Activated T-cell treated with anti-CD3 and anti-CD28 coated beads for 1 hour (primary cell): ENCODE measurements around the gene TOM1L2.

ENCODE experiments used
- DNase-seq: peaks from one replicate; pipeline ENCODE4 v3.0.0-alpha.2; 2020; ENCODE audit warnings: low read depth

The TOM1L2 gene

DNA sequence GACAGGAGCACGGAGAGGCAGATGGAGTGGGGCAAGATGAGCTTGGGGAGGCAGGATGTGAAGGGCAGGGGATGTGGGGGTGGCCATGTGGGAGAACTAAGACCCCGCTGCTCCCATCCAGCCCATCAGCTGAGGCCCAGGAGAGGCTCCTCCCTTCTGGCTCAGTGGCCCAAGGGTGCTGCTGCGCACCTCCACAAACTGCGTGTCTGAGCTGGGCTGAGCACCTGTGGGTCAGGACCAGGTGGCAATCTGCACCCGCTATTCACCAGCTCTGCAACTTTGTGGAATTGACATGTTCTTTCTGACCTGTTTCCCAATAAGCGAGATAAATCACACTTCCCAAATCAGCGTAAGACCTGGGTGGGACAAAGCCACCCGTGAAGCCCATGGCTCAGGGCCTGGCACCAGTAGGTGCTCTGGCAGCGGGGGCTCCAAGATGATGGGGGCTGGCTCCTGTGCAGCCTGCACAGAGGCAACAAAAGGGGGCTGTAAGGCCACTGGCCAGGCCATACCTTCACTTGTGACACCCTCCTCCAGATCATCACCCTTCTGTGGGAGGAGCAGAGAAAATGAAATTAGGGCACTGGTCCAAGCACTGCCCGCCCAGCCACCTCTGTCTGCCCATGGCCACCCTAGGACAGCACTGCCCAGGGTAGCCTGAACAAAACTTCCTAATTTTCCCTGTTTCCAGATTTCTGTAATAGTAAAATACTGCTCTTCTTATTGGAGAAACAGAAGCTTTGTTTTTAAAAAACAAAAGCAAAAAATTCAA lies 123.7 kb downstream of the TOM1L2 start:
- DNase-seq, result no peak

GRCh38 chr17:17847726-17848125 lies 124.5 kb downstream of the TOM1L2 start:
- DNase-seq, result no peak

DNA sequence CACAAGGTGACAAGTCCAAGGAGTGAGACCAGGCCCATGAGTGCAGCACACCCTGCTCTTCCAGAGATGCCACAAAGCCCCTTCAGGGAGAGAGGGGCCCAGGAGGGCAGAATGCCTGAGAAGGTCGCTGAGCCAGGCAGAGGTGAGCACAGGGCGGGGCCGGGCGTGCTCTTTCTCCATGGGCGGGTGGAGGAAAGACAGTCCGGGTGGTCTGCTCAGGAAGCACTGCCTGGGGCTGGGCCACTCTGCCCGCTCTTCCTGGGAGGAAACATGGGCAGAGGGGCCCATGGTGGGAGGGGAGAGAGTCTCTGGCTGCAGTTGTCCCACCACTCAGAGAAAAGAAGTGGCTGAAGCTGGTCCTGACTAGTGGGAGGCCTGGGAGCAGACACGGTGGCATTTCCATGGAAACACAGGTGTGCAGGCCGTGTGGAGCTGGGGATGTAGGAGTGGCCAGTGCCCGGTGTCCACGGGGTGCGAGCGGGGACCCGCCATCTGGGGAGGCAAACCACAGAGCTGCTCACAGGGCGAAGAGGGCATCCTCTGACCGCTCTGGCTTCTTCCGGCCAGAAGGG lies 125.0 kb downstream of the TOM1L2 start:
- no peak for DNase-seq

DNA sequence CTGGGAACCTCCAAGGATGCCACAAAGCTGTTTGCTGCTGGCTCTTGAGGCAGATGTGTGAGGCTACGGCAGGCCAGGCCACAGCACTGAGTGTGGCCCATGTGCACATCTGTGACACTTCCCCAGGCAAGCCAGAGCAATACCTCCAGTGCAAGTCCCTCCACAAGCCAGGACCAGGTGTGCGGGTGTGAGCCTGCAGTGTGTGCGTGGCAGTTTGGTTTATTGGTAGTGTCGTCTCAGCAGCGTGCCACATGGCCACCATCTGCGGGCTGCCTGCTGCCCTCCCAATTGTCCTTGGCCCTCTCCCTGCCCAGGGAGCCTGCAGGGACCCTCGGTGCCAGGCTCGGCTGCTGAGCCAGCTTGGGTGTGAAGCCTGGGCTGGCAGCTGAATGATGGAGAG lies 125.6 kb downstream of the TOM1L2 start:
- no peak for DNase-seq

DNA sequence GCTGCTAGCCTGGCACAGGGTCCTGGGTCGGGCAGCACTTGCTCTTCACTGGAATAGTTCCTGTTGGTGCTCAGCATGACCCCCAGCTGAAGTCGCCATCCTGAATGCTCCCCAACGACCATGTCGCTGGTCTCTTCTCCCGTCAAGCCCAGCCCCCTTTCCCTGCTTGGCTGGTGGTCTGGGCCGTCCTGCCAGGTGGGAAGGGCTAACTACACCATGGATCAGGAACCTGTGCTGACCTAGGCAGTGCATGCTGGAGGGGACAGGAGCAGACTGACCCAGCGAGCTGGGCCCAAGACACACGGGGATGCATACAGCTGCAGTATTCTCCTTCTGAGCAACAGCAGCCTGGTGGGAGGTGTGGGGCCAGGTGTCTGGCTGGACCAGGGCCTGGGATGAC lies 126.2 kb downstream of the TOM1L2 start:
- DNase-seq, result no peak

GRCh38 chr17:17845046-17845775 lies 127.0 kb downstream of the TOM1L2 start:
- no peak for DNase-seq

- no peak for DNase-seq
Measured at GRCh38 chr17:17844500-17844899, 127.7 kb downstream of the TOM1L2 start.

DNA sequence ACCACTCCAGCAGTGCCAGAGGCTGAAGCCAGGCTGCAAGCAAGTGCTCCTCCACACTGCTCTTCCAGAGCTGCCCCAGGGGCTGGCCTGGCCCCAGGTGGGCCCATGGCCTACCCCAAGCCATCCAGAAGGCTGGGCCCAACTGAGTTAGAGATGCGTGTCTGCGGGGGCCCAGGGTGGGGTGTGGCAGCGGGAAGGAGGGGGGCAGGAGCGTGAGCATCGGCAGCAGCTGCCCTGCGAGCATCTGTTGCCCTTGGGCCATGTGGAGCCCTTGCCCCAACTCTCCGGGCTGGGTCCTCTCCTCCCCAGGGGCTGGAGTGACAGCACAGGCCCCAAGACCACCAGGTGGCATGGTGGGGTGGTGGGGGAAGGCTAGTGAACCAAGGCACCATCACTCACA lies 128.1 kb downstream of the TOM1L2 start:
- DNase-seq, result no peak

DNA sequence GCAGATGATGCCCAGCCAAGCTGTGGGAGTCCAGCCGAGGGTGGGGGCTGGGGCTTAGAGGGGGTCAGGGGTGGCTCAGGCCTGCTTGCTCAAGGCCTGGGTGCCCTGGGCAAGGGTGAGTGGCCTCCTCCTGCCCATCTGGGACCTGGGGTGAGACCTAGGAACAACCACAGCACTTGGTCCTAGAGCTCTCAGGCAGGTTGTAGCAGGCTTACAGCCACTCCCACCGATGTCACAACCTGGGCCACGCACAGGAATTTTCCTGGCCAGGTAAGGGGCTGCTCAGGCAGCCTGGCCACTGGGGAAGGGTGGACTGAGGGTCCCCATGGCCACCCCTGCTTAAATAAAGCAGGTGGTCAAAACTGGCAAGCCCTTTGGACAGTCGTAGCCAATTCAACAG lies 129.1 kb downstream of the TOM1L2 start:
- no peak for DNase-seq

DNA sequence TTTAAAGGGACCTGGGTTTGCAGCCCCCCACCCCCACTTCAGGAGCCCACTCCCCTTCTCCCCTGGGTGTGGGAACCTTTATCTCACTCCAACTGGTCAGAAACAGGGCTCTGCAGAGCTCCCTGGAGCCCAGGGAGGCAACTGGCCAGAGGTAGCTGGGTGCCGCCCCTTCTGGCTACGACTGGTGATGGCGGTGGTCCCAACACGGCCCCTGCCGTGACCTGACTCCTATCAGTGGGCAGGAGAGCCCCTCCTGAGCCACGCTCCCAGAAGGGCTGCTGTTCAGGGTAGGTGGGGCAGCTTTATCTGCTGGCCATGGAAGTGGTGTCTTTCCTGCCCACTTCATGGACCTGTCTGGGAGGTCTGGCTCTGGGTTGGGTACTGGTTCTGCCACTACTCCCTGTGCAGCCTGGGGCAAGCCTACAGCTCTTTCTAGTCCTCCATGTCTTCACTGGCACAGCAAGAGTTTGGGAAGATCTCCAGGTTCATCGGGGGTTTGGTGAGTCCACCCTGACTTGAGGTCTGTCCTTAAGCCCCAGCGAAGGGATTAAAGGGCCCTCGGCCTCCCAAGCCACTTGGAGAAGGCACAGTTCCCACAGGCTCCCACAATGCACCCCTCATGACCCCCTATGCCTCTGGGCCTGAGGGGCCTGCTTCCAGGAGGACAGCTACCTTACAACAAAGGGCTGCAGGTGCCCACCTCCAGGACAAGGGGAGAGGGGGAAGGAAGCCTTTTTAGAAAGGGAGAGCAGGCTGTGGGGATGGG lies 129.9 kb downstream of the TOM1L2 start:
- DNase-seq, result no peak

- DNase-seq, result no peak
Measured at GRCh38 chr17:17841601-17842025, 130.6 kb downstream of the TOM1L2 start.

- no peak for DNase-seq
Measured at GRCh38 chr17:17840751-17841591, 131.2 kb downstream of the TOM1L2 start.

DNA sequence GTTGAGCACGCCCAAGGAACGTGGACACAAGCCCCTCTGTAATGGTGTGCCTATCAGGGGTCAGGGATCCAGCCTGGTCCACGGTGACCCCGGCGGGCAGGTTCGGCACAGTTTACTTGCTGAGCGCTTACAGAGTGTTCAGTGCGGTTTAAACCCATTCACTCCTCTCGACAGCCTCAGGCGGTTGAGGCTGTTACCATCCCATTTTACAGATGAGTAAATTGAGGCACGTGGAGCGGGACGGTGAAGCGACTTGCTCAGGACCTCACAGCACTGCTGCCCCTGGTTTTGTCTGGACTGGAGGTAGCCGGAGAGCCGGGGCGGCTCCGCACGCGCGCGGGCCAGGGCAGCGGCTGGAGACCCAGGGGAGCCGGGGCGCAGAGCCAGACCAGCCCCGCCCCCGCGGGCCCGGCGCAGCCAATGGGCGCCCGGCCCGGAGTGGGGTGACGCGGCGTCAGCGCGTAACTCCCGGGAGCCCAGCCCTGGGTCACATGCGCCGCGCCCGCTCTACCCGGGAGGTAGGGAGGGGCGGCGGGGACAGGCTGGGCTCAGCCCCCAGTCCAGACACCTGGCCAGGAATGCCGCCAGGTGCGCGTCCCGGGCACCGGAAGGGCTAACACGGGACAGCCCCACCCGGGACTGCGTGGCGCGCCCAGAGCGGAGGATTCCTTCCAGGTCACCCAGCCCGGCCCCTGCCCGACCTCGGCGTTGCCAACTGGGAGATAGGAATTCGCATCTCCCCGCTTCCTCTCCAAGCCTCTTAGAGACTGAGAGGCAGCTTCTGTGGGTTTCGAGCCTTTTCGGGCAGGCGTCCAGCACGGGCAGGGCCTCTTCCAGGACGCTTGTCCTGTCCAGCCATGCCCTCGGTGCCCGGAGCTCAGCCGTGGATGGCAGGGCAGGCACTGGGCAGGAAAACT lies 132.2 kb downstream of the TOM1L2 start:
- DNase-seq, result peak; percentile 72

DNA sequence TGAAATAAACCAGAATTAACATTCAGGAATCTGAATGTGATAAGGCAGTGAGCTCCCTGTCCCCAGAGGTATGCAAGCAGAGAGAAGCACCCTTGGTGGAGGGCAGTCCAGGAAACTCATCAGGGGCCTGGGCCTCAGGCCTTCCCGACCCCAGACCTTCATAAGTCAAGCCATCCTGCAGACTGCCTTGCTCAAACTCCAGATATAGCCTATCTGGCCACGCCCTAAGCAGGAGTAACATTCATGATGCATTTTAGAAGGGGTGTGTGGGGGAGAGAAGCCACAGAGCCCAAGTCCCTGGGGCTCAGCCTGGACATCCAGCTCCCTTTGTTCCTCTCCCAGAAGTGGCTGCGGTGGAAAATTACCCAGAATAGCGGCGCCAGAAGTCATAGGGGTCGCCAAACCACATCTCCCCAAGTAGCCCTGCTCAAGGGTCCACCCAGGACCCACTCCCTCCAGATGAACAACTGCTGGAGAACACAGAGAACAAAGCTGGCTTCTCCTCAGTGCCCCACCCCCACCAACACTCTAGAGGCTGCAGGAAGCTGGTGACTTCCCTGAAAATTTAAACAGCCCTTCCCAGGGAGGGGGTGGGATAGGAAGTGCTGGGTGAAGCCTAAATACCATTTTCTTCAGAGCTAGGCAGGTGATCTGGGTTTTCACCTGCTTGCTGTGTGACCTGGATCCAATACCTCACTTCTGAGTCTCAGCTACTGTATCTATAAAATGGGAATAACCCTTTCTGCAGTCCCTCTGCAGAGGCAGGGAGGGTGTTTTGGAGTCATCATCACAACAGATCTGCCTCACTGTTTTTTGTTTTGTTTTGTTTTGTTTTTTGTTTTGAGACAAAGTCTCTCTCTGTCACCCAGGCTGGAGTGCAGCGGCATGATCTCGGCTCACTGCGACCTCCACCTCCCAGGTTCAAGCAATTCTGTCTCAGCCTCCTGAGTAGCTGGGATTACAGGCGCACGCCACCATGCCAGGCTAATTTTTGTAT lies 133.9 kb downstream of the TOM1L2 start:
- no peak for DNase-seq

- DNase-seq, result no peak
Measured at GRCh38 chr17:17837380-17837821, 134.8 kb downstream of the TOM1L2 start.

- DNase-seq, result peak; percentile 52
Measured at GRCh38 chr17:17836818-17837379, 135.3 kb downstream of the TOM1L2 start, which contains the start of gene SREBF1. TSS of gene SREBF1 (minus strand) at chr17:17836986. CDS start at chr17:17836817, 169 bp downstream.

DNA sequence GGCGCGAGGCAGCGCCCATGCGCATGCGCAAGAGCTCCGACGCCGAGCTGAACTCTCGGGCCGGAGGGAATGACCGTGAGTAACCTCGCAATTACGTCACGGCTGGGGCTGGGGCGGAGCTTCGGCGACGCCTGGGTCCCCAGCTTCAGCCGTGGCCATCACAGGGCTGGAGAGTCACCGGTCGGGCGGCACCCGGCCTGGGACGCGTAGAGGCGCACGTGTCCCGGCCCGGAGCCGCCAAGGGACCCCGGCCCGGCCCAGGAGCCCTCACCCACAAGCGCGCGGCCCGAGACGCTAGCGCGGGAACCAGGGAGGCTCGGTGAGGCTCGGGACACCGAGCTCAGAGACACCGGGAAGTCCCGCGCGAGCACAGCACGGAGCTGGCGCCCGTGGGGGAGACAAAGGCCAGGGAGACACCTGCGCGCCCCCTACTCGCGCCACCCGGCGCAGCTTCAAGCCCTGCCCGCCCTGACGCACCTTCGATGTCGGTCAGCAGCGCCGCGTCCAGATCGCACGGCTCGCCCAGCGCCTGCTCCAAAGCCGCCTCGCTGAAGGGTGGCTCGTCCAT lies 135.9 kb downstream of the TOM1L2 start:
- DNase-seq, result peak; percentile 95
